Aorta (tissue), 5 donors: ENCODE measurements around the gene HEXB. TPM values are rescaled to one million over a fixed set of nuclear protein-coding genes. Genes with fewer than 3 reads are reported as not detected.
A peak's percentile ranks its signal among the peaks of the same experiment; 100 is the strongest.

Experiments
- ATAC-seq: fragments of 200-7000 bp; cut with Tn5 transposase; one replicate; pipeline ENCODE4 v1.9.1; 2022; ENCODE audit warnings: moderate library complexity; ENCODE audit not compliant: low FRiP score
- DNase-seq, 2 donors: peaks; one replicate each; pipeline ENCODE4 v3.0.0-alpha.2; 2020
- H3K27ac ChIP-seq, 2 donors: one replicate each; pipeline ENCODE4 v1.5.1; 2013; ENCODE audit warnings: low read length in 2 of 2, mild to moderate bottlenecking in 2 of 2, moderate library complexity in 2 of 2, control low read depth in 1 of 2, inconsistent platforms in 1 of 2, low read depth in 1 of 2
- H3K27me3 ChIP-seq, 2 donors: one replicate each; pipeline ENCODE4 v1.6.1; 2013; ENCODE audit warnings: control low read depth in 1 of 2, low read length in 1 of 2, mild to moderate bottlenecking in 1 of 2, moderate library complexity in 1 of 2; ENCODE audit not compliant: insufficient read depth in 2 of 2, control insufficient read depth in 1 of 2
- H3K36me3 ChIP-seq, 2 donors: one replicate each; pipeline ENCODE4 v1.6.1; 2013; ENCODE audit warnings: control low read depth in 1 of 2, low read length in 1 of 2, mild to moderate bottlenecking in 1 of 2; ENCODE audit not compliant: insufficient read depth in 2 of 2, control insufficient read depth in 1 of 2
- H3K4me1 ChIP-seq, 2 donors: one replicate each; pipeline ENCODE4 v1.6.1; 2013; ENCODE audit warnings: low read length in 2 of 2, control low read depth in 1 of 2, mild to moderate bottlenecking in 1 of 2, moderate library complexity in 1 of 2; ENCODE audit not compliant: insufficient read depth in 2 of 2, control insufficient read depth in 1 of 2
- H3K4me3 ChIP-seq, 2 donors: one replicate each; pipeline ENCODE4 v1.5.1; 2013; ENCODE audit warnings: low read length in 2 of 2, control low read depth in 1 of 2, mild to moderate bottlenecking in 1 of 2
- H3K9me3 ChIP-seq: one replicate; pipeline ENCODE4 v1.6.1; 2013; ENCODE audit warnings: mild to moderate bottlenecking, low read length; ENCODE audit not compliant: control insufficient read depth
- WGBS, 2 donors: extraction: QIAGEN DNeasy Blood & Tissue Kit; methylation state at CpG; one replicate each; pipeline ENCODE4 v1.1.7; 2013; 5-methylcytosine and 5-hydroxymethylcytosine counted together
- intact Hi-C, 2 donors: fragments of 100-400 bp; cut with DNase I; formaldehyde crosslinking; loops; one replicate each; pipeline versions ENCODE4 v1.14.2 to v1.15.0; 2022
- polyA plus RNA-seq, 2 donors: library from polyadenylated mRNA; stranded (reverse); fragments of 200-250 nt; gene quantifications; one replicate each; pipeline ENCODE4 v1.2.3, GENCODE V29; 2013
- total RNA-seq, 2 donors: library from RNA; stranded (reverse); fragmentation: NEBNext Ultra II Directional; extraction: Animal tissue kit (Norgen Biotek cat#: 25700); gene quantifications; one replicate each; pipeline ENCODE4 v1.2.1, GENCODE V29; 2021
- donor health status: healthy with polysubstance abuse.
- donor health status: Bipolar disorder and iron deficiency.
- donor health status: DM: no; HTN: no; CAD: no.
- donor health status: DM: no; HTN: no; CAD: no.
- donor health status: DM: yes; HTN: yes; CAD: no.

Gene HEXB
- total and polyA plus RNA-seq, 4 donors, result 112 to 172 (median 137) TPM

DNA sequence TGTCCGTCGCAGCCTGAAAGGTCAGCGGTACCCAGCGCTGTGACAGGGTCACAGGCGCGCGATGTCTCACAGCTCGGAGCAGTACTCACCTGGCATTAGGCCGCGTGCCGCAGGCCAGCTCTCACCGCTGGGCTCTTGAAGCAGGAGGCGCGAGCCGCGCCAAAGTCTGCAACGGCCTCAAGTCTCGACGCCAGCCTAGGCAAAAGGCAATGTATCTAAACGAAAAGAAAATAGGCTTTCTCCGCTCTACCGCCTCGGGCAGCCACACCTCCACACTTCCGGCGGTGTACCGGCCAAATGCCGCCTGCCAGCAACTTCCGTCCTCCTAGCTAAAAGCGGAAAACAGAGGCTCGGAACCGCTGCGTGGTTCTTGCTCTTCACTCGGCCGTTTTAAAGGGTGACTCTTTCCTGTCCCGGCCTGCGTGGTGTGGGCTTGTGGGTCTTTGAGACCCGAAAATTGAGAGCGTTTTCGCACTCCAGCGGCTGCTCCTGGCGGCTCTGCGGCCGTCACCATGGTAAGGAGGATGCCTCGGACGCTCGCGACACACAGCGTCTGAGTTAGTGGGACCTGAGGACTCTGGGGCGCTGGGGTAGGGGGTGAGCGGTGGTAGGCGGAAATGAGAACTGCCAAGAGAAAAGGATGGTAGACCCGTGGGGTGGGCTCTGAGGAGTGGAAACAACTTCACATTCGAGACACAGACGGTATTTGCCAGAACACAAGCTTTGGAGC is 82.0 kb downstream of the HEXB start, which contains the start of the genes GFM2 and NSA2:
Gene GFM2, minus strand, starts transcription at position 269 of the 730 bp plus-strand sequence. CDS start 3,375 bp downstream, outside the sequence.
Gene NSA2, plus strand, starts transcription at position 401 of the 730 bp plus-strand sequence. Its CDS starts 112 bp downstream, at position 513.
- intact Hi-C loops, result loop anchor here (2.0 to 10.0 kb wide), 4 partner anchors 82 to 570 kb away; partner anchors contain the start of genes HMGCR (in 2 of the 2) and HEXB (in 1 of the 2)
- Histone ChIP-seq H3K27me3 (no peaks in the 10 kb centered on the region), H3K4me1 (no peaks in the 10 kb centered on the region), H3K4me3 (peak within 1 kb of the TSS; percentile 73 to 99), H3K27ac (peak within 1 kb of the TSS in 1 of 2 donors; percentile 43), H3K36me3 (peaks cover 0 to 2% of the 10 kb centered on the region in 2 donors), H3K9me3 (no peaks in the 10 kb centered on the region)
- WGBS, 2 donors, result 0 to 1% methylated on average over 54 of the region's 54 CpGs
- ATAC-seq (peak; percentile 99), DNase-seq (peak; percentile 94 to 96)

DNA sequence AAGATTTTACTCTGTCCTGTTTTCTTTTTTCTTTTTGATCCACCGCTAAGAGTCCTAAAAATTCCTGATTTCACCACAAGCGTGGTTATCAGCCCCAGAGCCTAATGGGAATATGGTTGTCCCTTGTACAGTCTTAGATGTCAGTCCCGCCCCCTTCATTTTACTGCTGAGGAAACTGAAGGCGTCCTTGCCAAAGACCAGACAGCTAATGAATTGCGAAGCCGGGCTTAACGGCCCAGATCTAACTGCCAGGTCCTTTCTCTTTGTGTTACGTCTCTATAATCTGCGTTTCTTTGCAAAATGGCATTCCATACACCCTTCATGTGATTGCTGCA is 82.5 kb downstream of the HEXB start:
- Histone ChIP-seq H3K4me3 (peak overlapping the region; percentile 73 to 99), H3K27ac (peak overlapping the region in 1 of 2 donors; percentile 43), H3K27me3 (no peaks in the 10 kb centered on the region), H3K9me3 (no peaks in the 10 kb centered on the region), H3K4me1 (no peaks in the 10 kb centered on the region), H3K36me3 (peaks cover 0 to 3% of the 10 kb centered on the region in 2 donors)
- intact Hi-C loops, result loop anchor here (2.0 to 10.0 kb wide), 4 partner anchors 83 to 570 kb away; partner anchors contain the start of genes HMGCR (in 2 of the 2) and HEXB (in 1 of the 2)
- 0% methylated on average over 9 of the region's 9 CpGs for WGBS, 2 donors
- ATAC-seq (no peak), DNase-seq (no peak)

Other genes starting within 250 kb of the HEXB start
- gene ENC1, start 44.5 kb upstream of the HEXB start, total RNA-seq, result 10 to 100 TPM in 1 of 2 donors, 1 to 10 TPM in 1; 4.8 to 10.6 TPM
- gene ENC1, start 44.5 kb upstream of the HEXB start, polyA plus RNA-seq, result 1 to 10 TPM; 2.1 to 2.8 TPM
- 10 to 100 TPM; 18.2 to 18.6 TPM for gene GFM2, start 81.9 kb downstream of the HEXB start, total RNA-seq
- 10 to 100 TPM in 1 of 2 donors, 1 to 10 TPM in 1; 4.1 to 12.7 TPM for gene GFM2, start 81.9 kb downstream of the HEXB start, polyA plus RNA-seq
- gene NSA2, start 82.0 kb downstream of the HEXB start, total RNA-seq, result 10 to 100 TPM; 50.9 to 57.9 TPM
- 100 to 1,000 TPM; 111 to 307 TPM for gene NSA2, start 82.0 kb downstream of the HEXB start, polyA plus RNA-seq
- 1 to 10 TPM; 1.0 to 2.2 TPM for gene FAM169A, start 181.2 kb downstream of the HEXB start, total RNA-seq
- under 1 TPM; 0.13 to 0.25 TPM for gene FAM169A, start 181.2 kb downstream of the HEXB start, polyA plus RNA-seq